PC-9 (cell line): ENCODE data around the gene DPYD. TPM values are rescaled to one million over a fixed set of nuclear protein-coding genes. Genes with fewer than 3 reads are reported as not detected.

ENCODE experiments used
- BruUV-seq: library from RNA; stranded (reverse); fragments of 400-500 nt; replicated peaks from 2 replicates; lab custom pipeline; 2021; lab: Mats Ljungman, UMichigan
- CTCF ChIA-PET: fragments of 300-600 bp; sonication (Branson Sonifier 250); formaldehyde crosslinking; loops from one replicate; lab custom pipeline; 2022; ENCODE audit warnings: antibody characterized with exemption; lab: Charles Lee
- POLR2A ChIA-PET: fragments of 300-600 bp; sonication (Branson Sonifier 250); formaldehyde crosslinking; loops from one replicate; lab custom pipeline; 2022; ENCODE audit warnings: antibody characterized with exemption; ENCODE audit not compliant: unreplicated experiment; lab: Charles Lee
- DNase-seq, 2 experiments: peaks; one replicate each; pipeline versions ENCODE4 v3.0.0 to v3.0.0-alpha.2; 2015 to 2022; ENCODE audit warnings: mixed read lengths in 1 of 2
- H2AFZ ChIP-seq: fragments of 200-600 bp; sonication (generic); 2 replicates; pipeline ENCODE4 v1.8.1; 2017; ENCODE audit warnings: antibody characterized with exemption
- H3F3A ChIP-seq: fragments of 200-600 bp; sonication (generic); 2 replicates; pipeline ENCODE4 v1.8.1; 2017; ENCODE audit warnings: antibody characterized with exemption, mild to moderate bottlenecking, low read depth; ENCODE audit not compliant: insufficient read depth
- H3K27ac ChIP-seq: fragments of 200-600 bp; sonication (generic); 2 replicates; pipeline ENCODE4 v1.6.1; 2016; ENCODE audit warnings: mixed run types
- H3K27me3 ChIP-seq: fragments of 200-600 bp; sonication (generic); 2 replicates; pipeline ENCODE4 v1.6.1; 2016; ENCODE audit warnings: low read depth, mixed run types; ENCODE audit not compliant: insufficient read depth
- H3K36me3 ChIP-seq: fragments of 200-600 bp; sonication (generic); 2 replicates; pipeline ENCODE4 v1.6.1; 2016; ENCODE audit warnings: low read depth, mixed run types
- H3K4me1 ChIP-seq: fragments of 200-600 bp; sonication (generic); replicated peaks from 2 replicates; pipeline ENCODE4 v1.6.1; 2016; ENCODE audit warnings: mixed run types; ENCODE audit not compliant: insufficient read depth
- H3K4me2 ChIP-seq: fragments of 200-600 bp; sonication (generic); 2 replicates; pipeline ENCODE4 v1.6.1; 2017; ENCODE audit warnings: mixed run types
- H3K4me3 ChIP-seq: fragments of 200-600 bp; sonication (generic); 2 replicates; pipeline ENCODE4 v1.6.1; 2016; ENCODE audit warnings: mixed run types
- H3K79me2 ChIP-seq: fragments of 200-600 bp; sonication (generic); 2 replicates; pipeline ENCODE4 v1.6.1; 2017; ENCODE audit warnings: low read depth, mixed run types
- H3K9me2 ChIP-seq: fragments of 200-600 bp; sonication (generic); 2 replicates; pipeline ENCODE4 v1.8.1; 2017; ENCODE audit warnings: mild to moderate bottlenecking; ENCODE audit not compliant: insufficient read depth
- H3K9me3 ChIP-seq: fragments of 200-600 bp; sonication (generic); 2 replicates; pipeline ENCODE4 v1.8.1; 2016; ENCODE audit warnings: low read depth; ENCODE audit not compliant: insufficient read depth
- H4K20me1 ChIP-seq: fragments of 200-600 bp; sonication (generic); 2 replicates; pipeline ENCODE4 v1.8.1; 2017; ENCODE audit not compliant: insufficient read depth
- EZH2 ChIP-seq: fragments of 200-600 bp; sonication (generic); IDR thresholded peaks from 2 replicates; pipeline ENCODE4 v1.8.0; 2017; ENCODE audit warnings: antibody characterized with exemption, low read depth
- intact Hi-C: fragments of 100-400 bp; cut with micrococcal nuclease; formaldehyde crosslinking; loops from one replicate; pipeline ENCODE4 v1.10.0; 2022; ENCODE audit not compliant: unreplicated experiment
- total RNA-seq: library from RNA; stranded (reverse); gene quantifications from 2 replicates; pipeline ENCODE4 v1.2.3, GENCODE V29; 2021
- TF ChIP-seq, protein P1 (sequence below): fragments of 200-600 bp; sonication (generic); conservative IDR thresholded peaks from 2 replicates; pipeline ENCODE4 v1.6.1; 2017; ENCODE audit warnings: mixed run types, antibody characterized with exemption, mild to moderate bottlenecking, moderate library complexity

Gene DPYD
- total RNA-seq, 1 experiment from 2014 or later, result 24.1 TPM

DNA sequence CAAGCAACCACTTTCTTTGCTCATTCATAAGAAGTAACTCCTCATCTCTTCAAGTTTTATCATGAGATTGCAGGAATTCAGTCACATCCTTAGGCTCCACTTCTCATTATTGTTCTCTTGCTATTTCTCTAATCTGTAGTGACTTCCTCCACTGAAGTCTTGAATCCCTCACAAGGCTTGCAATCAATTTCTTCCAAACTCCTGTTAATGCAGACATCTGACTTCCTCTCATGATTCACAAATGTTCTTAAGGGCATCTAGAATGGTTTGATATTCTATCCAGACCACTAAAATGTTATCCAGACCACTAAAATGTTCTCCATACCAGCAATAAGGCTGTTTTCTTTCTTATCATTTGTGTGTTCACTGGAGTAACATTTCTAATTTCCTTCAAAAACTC is 528.1 kb downstream of the DPYD start:
- intact Hi-C loops, result no loop called here
- no TSS peak for BruUV-seq
- no peak for TF ChIP-seq EZH2
- TF ChIP-seq, protein P1, sequence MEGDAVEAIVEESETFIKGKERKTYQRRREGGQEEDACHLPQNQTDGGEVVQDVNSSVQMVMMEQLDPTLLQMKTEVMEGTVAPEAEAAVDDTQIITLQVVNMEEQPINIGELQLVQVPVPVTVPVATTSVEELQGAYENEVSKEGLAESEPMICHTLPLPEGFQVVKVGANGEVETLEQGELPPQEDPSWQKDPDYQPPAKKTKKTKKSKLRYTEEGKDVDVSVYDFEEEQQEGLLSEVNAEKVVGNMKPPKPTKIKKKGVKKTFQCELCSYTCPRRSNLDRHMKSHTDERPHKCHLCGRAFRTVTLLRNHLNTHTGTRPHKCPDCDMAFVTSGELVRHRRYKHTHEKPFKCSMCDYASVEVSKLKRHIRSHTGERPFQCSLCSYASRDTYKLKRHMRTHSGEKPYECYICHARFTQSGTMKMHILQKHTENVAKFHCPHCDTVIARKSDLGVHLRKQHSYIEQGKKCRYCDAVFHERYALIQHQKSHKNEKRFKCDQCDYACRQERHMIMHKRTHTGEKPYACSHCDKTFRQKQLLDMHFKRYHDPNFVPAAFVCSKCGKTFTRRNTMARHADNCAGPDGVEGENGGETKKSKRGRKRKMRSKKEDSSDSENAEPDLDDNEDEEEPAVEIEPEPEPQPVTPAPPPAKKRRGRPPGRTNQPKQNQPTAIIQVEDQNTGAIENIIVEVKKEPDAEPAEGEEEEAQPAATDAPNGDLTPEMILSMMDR, result no peak
- no peaks in the 10 kb centered on the region for H3K4me1 ChIP-seq
- H2AFZ ChIP-seq, result no peak overlapping the region
- ChIA-PET POLR2A (no interaction called here), CTCF (no interaction called here)
- H4K20me1 ChIP-seq, result no peaks in the 10 kb centered on the region
- H3K27ac ChIP-seq, result no peak overlapping the region
- H3K36me3 ChIP-seq, result no peaks in the 10 kb centered on the region
- no peak for DNase-seq
- H3K79me2 ChIP-seq, result no peaks in the 10 kb centered on the region
- H3K9me2 ChIP-seq, result 0 out of 2 replicates have a peak, but pooled peaks cover 3% of the 10 kb centered on the region
- H3F3A ChIP-seq, result no peaks in the 10 kb centered on the region
- no peaks in the 10 kb centered on the region for H3K27me3 ChIP-seq
- H3K4me2 ChIP-seq, result no peak overlapping the region
- no peak overlapping the region for H3K4me3 ChIP-seq
- no peaks in the 10 kb centered on the region for H3K9me3 ChIP-seq

DNA sequence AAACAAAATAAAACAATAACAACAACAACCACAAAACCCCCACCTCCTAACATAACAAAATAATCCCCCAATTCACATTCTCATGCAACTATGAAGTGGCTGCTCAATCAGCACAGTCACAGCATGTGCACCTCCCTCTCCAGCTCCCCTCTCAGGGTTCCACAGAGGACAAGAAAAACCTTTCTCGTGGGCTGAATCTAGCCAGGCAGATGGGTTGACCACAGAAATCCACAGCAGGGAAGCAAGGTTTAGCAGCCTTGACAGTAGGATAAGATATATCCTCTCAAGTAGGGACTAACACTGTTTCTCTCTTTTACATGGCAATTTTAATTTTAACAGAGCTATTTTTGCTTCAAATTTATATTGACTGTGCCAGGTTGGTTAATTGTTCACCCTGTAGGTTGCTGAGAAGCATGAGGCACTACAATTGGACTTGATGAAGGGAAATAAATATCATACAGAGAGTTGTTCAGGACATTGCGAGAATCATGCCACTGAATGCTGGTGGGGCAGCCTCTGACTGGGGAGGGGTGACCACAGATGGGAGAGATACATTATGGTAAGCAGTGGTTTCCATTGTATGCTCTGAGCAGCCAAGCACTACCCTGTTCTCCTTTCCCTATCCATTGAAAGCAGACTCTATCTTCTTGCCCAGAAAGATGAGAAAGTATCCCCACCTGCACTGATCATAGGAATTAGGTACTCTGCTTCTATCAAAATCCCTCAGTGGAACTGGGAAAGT is 535.1 kb downstream of the DPYD start:
- Histone ChIP-seq H3F3A (no peaks in the 10 kb centered on the region), H3K27ac (no peak overlapping the region), H3K4me2 (no peak overlapping the region), H3K4me3 (no peak overlapping the region), H3K4me1 (no peaks in the 10 kb centered on the region), H3K9me2 (no peaks in the 10 kb centered on the region), H3K27me3 (no peaks in the 10 kb centered on the region), H2AFZ (no peak overlapping the region), H3K36me3 (no peaks in the 10 kb centered on the region), H3K9me3 (no peaks in the 10 kb centered on the region; the same call in 1 of the 2 replicates), H4K20me1 (no peaks in the 10 kb centered on the region), H3K79me2 (no peaks in the 10 kb centered on the region)
- TF ChIP-seq, protein P1, result no peak
- TF ChIP-seq EZH2, result no peak
- DNase-seq, result no peak
- BruUV-seq, result no TSS peak
- intact Hi-C loops, result no loop called here
- ChIA-PET CTCF (no interaction called here), POLR2A (no interaction called here)

DNA sequence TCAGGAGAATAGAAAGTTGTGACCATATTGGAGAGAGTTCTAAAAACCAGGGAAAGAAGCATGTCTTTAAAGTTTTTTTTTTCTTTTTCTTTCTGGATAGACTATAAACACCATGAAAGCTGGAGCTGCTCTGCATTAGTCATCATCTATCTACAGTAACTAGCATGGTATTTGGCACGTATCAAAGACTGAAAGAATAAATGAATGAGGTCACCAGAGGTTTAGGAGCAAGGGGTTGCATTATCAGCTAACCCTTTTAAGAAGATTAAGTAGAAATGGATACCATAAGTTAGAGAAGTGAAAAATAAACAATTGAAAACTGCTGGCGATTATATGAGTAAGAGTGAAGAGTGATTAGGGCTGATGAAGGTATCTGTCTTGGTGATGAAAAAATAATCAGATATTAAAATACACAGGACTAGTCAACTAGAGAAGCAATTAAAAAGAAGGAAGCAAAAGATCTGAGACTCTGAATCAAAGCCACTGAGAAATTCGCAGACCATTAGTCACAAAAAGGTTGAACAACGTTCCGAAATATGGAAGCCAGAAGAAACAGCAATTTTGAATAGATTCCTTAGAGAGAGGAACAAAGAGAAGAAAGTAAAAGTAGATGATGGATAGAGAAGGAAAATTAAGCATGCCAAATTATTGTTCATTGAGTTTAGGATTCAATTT is 536.4 kb downstream of the DPYD start:
- CTCF ChIA-PET, result no interaction called here
- Histone ChIP-seq H4K20me1 (no peaks in the 10 kb centered on the region), H3K4me1 (no peaks in the 10 kb centered on the region), H3K9me2 (no peaks in the 10 kb centered on the region), H3F3A (no peaks in the 10 kb centered on the region), H3K79me2 (no peaks in the 10 kb centered on the region), H3K36me3 (no peaks in the 10 kb centered on the region), H3K4me2 (no peak overlapping the region), H3K9me3 (no peaks in the 10 kb centered on the region; the same call in 1 of the 2 replicates), H3K4me3 (no peak overlapping the region), H3K27ac (no peak overlapping the region), H3K27me3 (no peaks in the 10 kb centered on the region), H2AFZ (no peak overlapping the region)
- TF ChIP-seq, protein P1, result no peak
- TF ChIP-seq EZH2, result no peak
- intact Hi-C loops, result loop anchor here (1.0 kb wide), 1 partner anchor 197 kb away; no protein-coding TSS in a partner anchor
- POLR2A ChIA-PET, result interaction anchor here (0.7 kb wide), 1 partner anchor 81 kb away, joined by 31 read pairs; no protein-coding TSS in a partner anchor
- no TSS peak for BruUV-seq
- DNase-seq, result peak in 1 of 2 experiments; percentile 41
